ENCODE data around the gene CCDC192.

The CCDC192 gene

DNA sequence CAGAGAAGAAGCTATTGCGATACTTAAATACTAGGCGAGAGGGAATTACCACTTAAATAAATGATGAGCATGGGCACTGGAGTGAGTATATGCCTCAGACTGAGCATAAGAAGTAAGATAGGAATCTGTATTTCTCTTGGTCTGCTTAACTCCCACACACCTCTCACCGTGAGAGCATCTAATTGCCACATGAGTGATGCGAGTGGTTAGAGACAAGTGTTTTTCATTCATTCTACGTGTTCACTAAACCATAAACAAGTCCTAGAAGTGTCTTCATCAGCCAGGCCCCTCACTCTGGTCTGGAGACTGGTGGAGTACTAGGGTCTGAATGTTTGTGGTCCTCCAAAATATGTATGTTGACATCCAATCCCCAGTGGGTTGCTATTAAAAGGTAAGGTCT lies 230.2 kb downstream of the CCDC192 start:
- Histone ChIP-seq H3K9ac (ENCODE audit: low read depth, low read length, poor library complexity, severe bottlenecking) (no peak overlapping the region), H3K79me2 (ENCODE audit: insufficient read depth, low read length) (no peaks in the 10 kb centered on the region), H3K36me3 (ENCODE audit: insufficient read depth, low read length) (no peaks in the 10 kb centered on the region), H3K4me3 (ENCODE audit: low read length, poor library complexity, severe bottlenecking) (no peak overlapping the region), H3K27me3 (ENCODE audit: insufficient read depth, low read length, poor library complexity, severe bottlenecking) (no peaks in the 10 kb centered on the region), H2AFZ (ENCODE audit: low read length) (no peak overlapping the region), H3K4me1 (ENCODE audit: insufficient read depth, low read length, poor library complexity, severe bottlenecking) (no peaks in the 10 kb centered on the region), H3F3A (ENCODE audit: low read depth) (no peaks in the 10 kb centered on the region), H4K20me1 (ENCODE audit: insufficient read depth, low read length, poor library complexity, severe bottlenecking) (no peaks in the 10 kb centered on the region), H3K4me2 (ENCODE audit: low read depth, low read length, poor library complexity, severe bottlenecking) (no peak overlapping the region), H3K9me3 (ENCODE audit: insufficient read depth, low read depth, low read length) (no peaks in the 10 kb centered on the region), H3K9me2 (replicated peaks; ENCODE audit: low read depth, low read length) (no peaks in the 10 kb centered on the region)
- TF ChIP-seq, protein P1, sequence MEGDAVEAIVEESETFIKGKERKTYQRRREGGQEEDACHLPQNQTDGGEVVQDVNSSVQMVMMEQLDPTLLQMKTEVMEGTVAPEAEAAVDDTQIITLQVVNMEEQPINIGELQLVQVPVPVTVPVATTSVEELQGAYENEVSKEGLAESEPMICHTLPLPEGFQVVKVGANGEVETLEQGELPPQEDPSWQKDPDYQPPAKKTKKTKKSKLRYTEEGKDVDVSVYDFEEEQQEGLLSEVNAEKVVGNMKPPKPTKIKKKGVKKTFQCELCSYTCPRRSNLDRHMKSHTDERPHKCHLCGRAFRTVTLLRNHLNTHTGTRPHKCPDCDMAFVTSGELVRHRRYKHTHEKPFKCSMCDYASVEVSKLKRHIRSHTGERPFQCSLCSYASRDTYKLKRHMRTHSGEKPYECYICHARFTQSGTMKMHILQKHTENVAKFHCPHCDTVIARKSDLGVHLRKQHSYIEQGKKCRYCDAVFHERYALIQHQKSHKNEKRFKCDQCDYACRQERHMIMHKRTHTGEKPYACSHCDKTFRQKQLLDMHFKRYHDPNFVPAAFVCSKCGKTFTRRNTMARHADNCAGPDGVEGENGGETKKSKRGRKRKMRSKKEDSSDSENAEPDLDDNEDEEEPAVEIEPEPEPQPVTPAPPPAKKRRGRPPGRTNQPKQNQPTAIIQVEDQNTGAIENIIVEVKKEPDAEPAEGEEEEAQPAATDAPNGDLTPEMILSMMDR (conservative IDR thresholded peaks at IDR 0.05; ENCODE audit: low read length), result no peak
- no peak for TF ChIP-seq EZH2phosphoT487 (IDR thresholded peaks at IDR 0.05; ENCODE audit: borderline replicate concordance)

DNA sequence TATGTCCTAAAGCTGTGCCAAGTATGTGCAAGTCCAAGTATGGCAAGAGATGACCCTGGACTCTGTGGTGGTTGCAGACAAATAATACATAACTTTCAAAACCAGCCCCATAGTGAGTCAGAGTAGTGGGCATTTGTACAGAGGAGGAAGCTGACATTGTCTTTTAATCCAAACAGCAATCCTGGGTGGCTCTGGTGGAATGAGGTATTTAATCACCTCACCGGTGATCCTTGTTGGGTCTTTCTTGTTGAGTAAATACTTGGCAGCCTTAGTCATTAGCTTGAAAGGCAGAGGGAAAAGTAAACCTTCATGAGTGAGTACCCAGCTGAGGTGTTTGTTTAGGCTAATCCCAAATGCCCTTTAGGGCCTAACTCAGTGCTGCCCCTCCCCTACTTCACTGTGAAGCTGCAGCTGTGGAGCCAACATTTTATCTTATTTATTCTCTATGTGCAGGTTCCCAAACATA lies 231.6 kb downstream of the CCDC192 start:
- Histone ChIP-seq H3K27me3 (ENCODE audit: insufficient read depth, low read length, poor library complexity, severe bottlenecking) (no peaks in the 10 kb centered on the region), H3K9ac (ENCODE audit: low read depth, low read length, poor library complexity, severe bottlenecking) (no peak overlapping the region), H3K4me2 (ENCODE audit: low read depth, low read length, poor library complexity, severe bottlenecking) (no peak overlapping the region)

GRCh38 chr5:127935398-127935797 lies 232.2 kb downstream of the CCDC192 start:
- TF ChIP-seq EZH2phosphoT487 (IDR thresholded peaks at IDR 0.05; ENCODE audit: borderline replicate concordance), result no peak
- TF ChIP-seq, protein P1 (conservative IDR thresholded peaks at IDR 0.05; ENCODE audit: low read length), result no peak
- Histone ChIP-seq H3K4me2 (ENCODE audit: low read depth, low read length, poor library complexity, severe bottlenecking) (no peak overlapping the region), H3K27me3 (ENCODE audit: insufficient read depth, low read length, poor library complexity, severe bottlenecking) (no peaks in the 10 kb centered on the region)

More for the DNA sequence above, 231.6 kb downstream of the CCDC192 start:
- no peaks in the 10 kb centered on the region for H3K9me3 ChIP-seq (ENCODE audit: insufficient read depth, low read depth, low read length)
- no peak overlapping the region for H3K4me3 ChIP-seq (ENCODE audit: low read length, poor library complexity, severe bottlenecking)
- no peaks in the 10 kb centered on the region for H3K79me2 ChIP-seq (ENCODE audit: insufficient read depth, low read length)
- H3K4me1 ChIP-seq (ENCODE audit: insufficient read depth, low read length, poor library complexity, severe bottlenecking), result no peaks in the 10 kb centered on the region
- no peaks in the 10 kb centered on the region for H3K9me2 ChIP-seq (replicated peaks; ENCODE audit: low read depth, low read length)
- H4K20me1 ChIP-seq (ENCODE audit: insufficient read depth, low read length, poor library complexity, severe bottlenecking), result no peaks in the 10 kb centered on the region
- no peak overlapping the region for H2AFZ ChIP-seq (ENCODE audit: low read length)
- H3F3A ChIP-seq (ENCODE audit: low read depth), result no peaks in the 10 kb centered on the region
- no peaks in the 10 kb centered on the region for H3K36me3 ChIP-seq (ENCODE audit: insufficient read depth, low read length)
- no peak for TF ChIP-seq EZH2phosphoT487 (IDR thresholded peaks at IDR 0.05; ENCODE audit: borderline replicate concordance)
- TF ChIP-seq, protein P1 (conservative IDR thresholded peaks at IDR 0.05; ENCODE audit: low read length), result no peak

More at GRCh38 chr5:127935398-127935797, 232.2 kb downstream of the CCDC192 start:
- no peaks in the 10 kb centered on the region for H4K20me1 ChIP-seq (ENCODE audit: insufficient read depth, low read length, poor library complexity, severe bottlenecking)
- H3F3A ChIP-seq (ENCODE audit: low read depth), result no peaks in the 10 kb centered on the region
- no peak overlapping the region for H2AFZ ChIP-seq (ENCODE audit: low read length)
- H3K36me3 ChIP-seq (ENCODE audit: insufficient read depth, low read length), result no peaks in the 10 kb centered on the region
- H3K4me3 ChIP-seq (ENCODE audit: low read length, poor library complexity, severe bottlenecking), result no peak overlapping the region
- H3K4me1 ChIP-seq (ENCODE audit: insufficient read depth, low read length, poor library complexity, severe bottlenecking), result no peaks in the 10 kb centered on the region
- H3K9me2 ChIP-seq (replicated peaks; ENCODE audit: low read depth, low read length), result no peaks in the 10 kb centered on the region
- no peaks in the 10 kb centered on the region for H3K79me2 ChIP-seq (ENCODE audit: insufficient read depth, low read length)
- H3K9ac ChIP-seq (ENCODE audit: low read depth, low read length, poor library complexity, severe bottlenecking), result no peak overlapping the region
- no peaks in the 10 kb centered on the region for H3K9me3 ChIP-seq (ENCODE audit: insufficient read depth, low read depth, low read length)

Measured in Loucy (cell line).